H9 (cell line): ENCODE measurements around the gene WEE2. TPM values are rescaled to one million over a fixed set of nuclear protein-coding genes. Genes with fewer than 3 reads are reported as not detected.

Experiments
- DNase-seq: peaks from one replicate; pipeline ENCODE4 v3.0.0-alpha.2; 2017
- H2AFZ ChIP-seq: one replicate; pipeline ENCODE4 v1.6.1; 2013; ENCODE audit warnings: mild to moderate bottlenecking, low read length, control low read depth, moderate library complexity
- H2AK5ac ChIP-seq: 2 replicates; pipeline ENCODE4 v1.6.1; 2013; ENCODE audit warnings: low read length, control low read depth, mixed read lengths; ENCODE audit not compliant: insufficient read length
- H2BK120ac ChIP-seq: one replicate; pipeline ENCODE4 v1.6.1; 2013; ENCODE audit warnings: low read depth, mild to moderate bottlenecking, low read length, control low read depth, inconsistent platforms; ENCODE audit not compliant: poor library complexity, severe bottlenecking
- H2BK12ac ChIP-seq: 2 replicates; pipeline ENCODE4 v1.6.1; 2013; ENCODE audit warnings: low read length, control low read depth, mixed read lengths, low read depth; ENCODE audit not compliant: insufficient read length
- H2BK15ac ChIP-seq: 2 replicates; pipeline ENCODE4 v1.6.1; 2013; ENCODE audit warnings: low read depth, low read length, control low read depth
- H2BK20ac ChIP-seq: one replicate; pipeline ENCODE4 v1.6.1; 2013; ENCODE audit warnings: low read depth, mild to moderate bottlenecking, low read length, control low read depth, inconsistent platforms; ENCODE audit not compliant: poor library complexity, severe bottlenecking
- H2BK5ac ChIP-seq: 2 replicates; pipeline ENCODE4 v1.6.1; 2013; ENCODE audit warnings: low read length, control low read depth, mixed read lengths; ENCODE audit not compliant: insufficient read length
- H3K14ac ChIP-seq: 2 replicates; pipeline ENCODE4 v1.6.1; 2013; ENCODE audit warnings: low read length, control low read depth; ENCODE audit not compliant: insufficient read depth
- H3K18ac ChIP-seq: 2 replicates; pipeline ENCODE4 v1.6.1; 2013; ENCODE audit warnings: low read depth, mild to moderate bottlenecking, mixed read lengths, low read length, control low read depth; ENCODE audit not compliant: insufficient read length
- H3K23ac ChIP-seq: 2 replicates; pipeline ENCODE4 v1.6.1; 2013; ENCODE audit warnings: low read length, control low read depth, mixed read lengths, low read depth; ENCODE audit not compliant: insufficient read length
- H3K23me2 ChIP-seq: 2 replicates; pipeline ENCODE4 v1.6.1; 2013; ENCODE audit warnings: low read depth, mild to moderate bottlenecking, mixed read lengths, low read length, control low read depth; ENCODE audit not compliant: insufficient read length, poor library complexity, severe bottlenecking
- H3K27ac ChIP-seq: 2 replicates; pipeline ENCODE4 v1.5.1; 2013; ENCODE audit warnings: low read length, control low read depth, mixed read lengths, low read depth; ENCODE audit not compliant: insufficient read length
- H3K27me3 ChIP-seq: 2 replicates; pipeline ENCODE4 v1.6.1; 2013; ENCODE audit warnings: low read length, control low read depth, inconsistent platforms; ENCODE audit not compliant: insufficient read depth
- H3K4ac ChIP-seq: 2 replicates; pipeline ENCODE4 v1.6.1; 2013; ENCODE audit warnings: low read depth, mild to moderate bottlenecking, control low read depth, inconsistent platforms, low read length, moderate library complexity
- H3K4me1 ChIP-seq: 2 replicates; pipeline ENCODE4 v1.6.1; 2013; ENCODE audit warnings: low read length, control low read depth, inconsistent platforms; ENCODE audit not compliant: insufficient read depth
- H3K4me2 ChIP-seq: 2 replicates; pipeline ENCODE4 v1.6.1; 2013; ENCODE audit warnings: low read length, control low read depth, mixed read lengths; ENCODE audit not compliant: insufficient read length, insufficient read depth
- H3K56ac ChIP-seq: 2 replicates; pipeline ENCODE4 v1.6.1; 2013; ENCODE audit warnings: low read depth, mild to moderate bottlenecking, mixed read lengths, low read length, control low read depth; ENCODE audit not compliant: insufficient read length
- H3K79me1 ChIP-seq: 2 replicates; pipeline ENCODE4 v1.6.1; 2013; ENCODE audit warnings: low read depth, mild to moderate bottlenecking, moderate library complexity, low read length, control low read depth, inconsistent platforms; ENCODE audit not compliant: insufficient read depth, poor library complexity, severe bottlenecking
- H3K79me2 ChIP-seq: 2 replicates; pipeline ENCODE4 v1.6.1; 2013; ENCODE audit warnings: low read length, control low read depth, inconsistent platforms; ENCODE audit not compliant: insufficient read depth
- H3K9ac ChIP-seq: 2 replicates; pipeline ENCODE4 v1.6.1; 2013; ENCODE audit warnings: low read length, control low read depth, mixed read lengths; ENCODE audit not compliant: insufficient read length; ENCODE audit errors: extremely low read depth
- H3K9me3 ChIP-seq: one replicate; pipeline ENCODE4 v1.6.1; 2013; ENCODE audit warnings: low read depth, low read length, inconsistent platforms; ENCODE audit not compliant: control insufficient read depth
- H3T11ph ChIP-seq: one replicate; pipeline ENCODE4 v1.6.1; 2013; ENCODE audit warnings: mild to moderate bottlenecking, low read length, control low read depth, inconsistent platforms
- H4K20me1 ChIP-seq: one replicate; pipeline ENCODE4 v1.6.1; 2013; ENCODE audit not compliant: control insufficient read depth, insufficient read length, insufficient read depth
- H4K5ac ChIP-seq: 2 replicates; pipeline ENCODE4 v1.6.1; 2013; ENCODE audit warnings: low read depth, mild to moderate bottlenecking, mixed read lengths, low read length, control low read depth; ENCODE audit not compliant: insufficient read length
- H4K8ac ChIP-seq: replicated peaks from 2 replicates; pipeline ENCODE4 v1.6.1; 2013; ENCODE audit warnings: low read length, control low read depth, mixed read lengths, low read depth; ENCODE audit not compliant: insufficient read length
- H4K91ac ChIP-seq: 2 replicates; pipeline ENCODE4 v1.6.1; 2013; ENCODE audit warnings: low read depth, mild to moderate bottlenecking, moderate library complexity, mixed read lengths, low read length, control low read depth; ENCODE audit not compliant: insufficient read length
- H3K27ac Mint-ChIP-seq, 3 experiments: 2 replicates in 2 of 3; 3 replicates in 1 of 3; pipeline ENCODE4 v1.8.0; 2020 to 2021; ENCODE audit warnings: mixed read lengths in 3 of 3, mild to moderate bottlenecking in 1 of 3, moderate library complexity in 1 of 3
- H3K27me3 Mint-ChIP-seq: 2 replicates; pipeline ENCODE4 v1.8.0; 2021; ENCODE audit warnings: low read depth, mild to moderate bottlenecking, moderate library complexity, mixed read lengths
- H3K36me3 Mint-ChIP-seq, 3 experiments: 2 replicates in 2 of 3; 3 replicates in 1 of 3; pipeline ENCODE4 v1.8.0; 2020 to 2021; ENCODE audit warnings: low read depth in 3 of 3, mixed read lengths in 3 of 3; ENCODE audit not compliant: insufficient read depth in 1 of 3
- H3K4me1 Mint-ChIP-seq, 2 experiments: 2 replicates each; pipeline ENCODE4 v1.8.0; 2020; ENCODE audit warnings: mixed read lengths in 2 of 2
- H3K4me3 Mint-ChIP-seq, 2 experiments: 2 replicates in 1 of 2; 3 replicates in 1 of 2; pipeline ENCODE4 v1.8.0; 2020 to 2021; ENCODE audit warnings: mild to moderate bottlenecking in 2 of 2, mixed read lengths in 2 of 2, moderate library complexity in 1 of 2
- H3K9me3 Mint-ChIP-seq, 2 experiments: 2 replicates in 1 of 2; 3 replicates in 1 of 2; pipeline ENCODE4 v1.8.0; 2020; ENCODE audit warnings: mild to moderate bottlenecking in 2 of 2, mixed read lengths in 2 of 2, moderate library complexity in 1 of 2
- WGBS: extraction: QIAGEN DNeasy Blood & Tissue Kit; methylation state at CpG from one replicate; pipeline ENCODE4 v1.1.7; 2013; ENCODE audit warnings: missing lambda C conversion rate, low lambda C conversion rate, mixed read lengths; ENCODE audit not compliant: insufficient read length; ENCODE audit errors: extremely low coverage; 5-methylcytosine and 5-hydroxymethylcytosine counted together
- total RNA-seq: library from RNA; stranded (reverse); gene quantifications from 2 replicates; pipeline ENCODE4 v1.2.1, GENCODE V29; 2021
- TF ChIP-seq, protein P1 (sequence below): fragments of 200-600 bp; sonication (generic); conservative IDR thresholded peaks from 3 replicates; pipeline ENCODE4 v1.8.0; 2021; ENCODE audit warnings: antibody characterized with exemption, mild to moderate bottlenecking

Gene WEE2
- total RNA-seq, 1 experiment from 2014 or later: not detected

DNA sequence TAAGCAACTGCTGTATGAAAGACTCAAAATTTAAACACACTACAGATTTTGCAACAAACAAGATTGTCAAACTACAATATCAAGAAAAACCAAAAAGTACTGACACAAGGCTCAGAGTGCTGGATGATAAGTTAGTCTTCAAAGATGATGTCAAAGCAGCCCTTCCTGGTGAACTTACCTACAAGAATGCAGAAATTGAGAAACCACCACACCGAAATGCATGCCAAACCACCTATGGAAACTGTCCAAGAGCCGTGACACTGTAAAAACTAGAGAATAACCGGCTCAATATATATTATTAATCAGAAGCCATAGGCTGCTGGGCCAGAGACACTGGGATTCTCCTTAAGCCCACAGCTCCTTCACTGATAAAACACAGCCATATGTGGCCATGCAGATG is 31.5 kb upstream of the WEE2 start:
- no peak overlapping the region for H3K9ac ChIP-seq
- H3K4me2 ChIP-seq: no peak overlapping the region
- no peak overlapping the region for H4K91ac ChIP-seq
- no CpG with 5 or more reads among the region's 3 CpGs for WGBS
- H3K27ac Mint-ChIP-seq: no peak overlapping the region
- H3K79me2 ChIP-seq: no peaks in the 10 kb centered on the region
- no peak overlapping the region for H2AFZ ChIP-seq
- H3K9me3 ChIP-seq: no peaks in the 10 kb centered on the region
- no peak overlapping the region for H2BK15ac ChIP-seq
- no peak overlapping the region for H3K23ac ChIP-seq
- peaks cover 7 to 14% of the 10 kb centered on the region in 2 experiments for H3K4me1 Mint-ChIP-seq
- H3K79me1 ChIP-seq: no peaks in the 10 kb centered on the region
- H3T11ph ChIP-seq: no peak overlapping the region
- no peak overlapping the region for H3K14ac ChIP-seq
- no peak overlapping the region for H2AK5ac ChIP-seq
- H3K4me3 Mint-ChIP-seq: no peak overlapping the region
- peaks cover 17 to 26% (median 20%) of the 10 kb centered on the region in 3 experiments; a peak in 6 of 7 replicates for H3K36me3 Mint-ChIP-seq
- H3K9me3 Mint-ChIP-seq: peaks cover 2 to 3% of the 10 kb centered on the region in 2 experiments; a peak in 3 of 5 replicates
- H3K18ac ChIP-seq: no peak overlapping the region
- H2BK5ac ChIP-seq: no peak overlapping the region
- H4K8ac ChIP-seq: no peak overlapping the region
- DNase-seq: no peak
- H2BK12ac ChIP-seq: no peak overlapping the region
- no peak overlapping the region for H2BK20ac ChIP-seq
- H2BK120ac ChIP-seq: no peak overlapping the region
- H3K4me1 ChIP-seq: peaks cover 5% of the 10 kb centered on the region; the same call in 1 of the 2 replicates
- H4K20me1 ChIP-seq: no peaks in the 10 kb centered on the region
- no peaks in the 10 kb centered on the region for H3K27me3 ChIP-seq
- H3K27ac ChIP-seq: no peak overlapping the region
- no peak overlapping the region for H3K56ac ChIP-seq
- TF ChIP-seq, protein P1, sequence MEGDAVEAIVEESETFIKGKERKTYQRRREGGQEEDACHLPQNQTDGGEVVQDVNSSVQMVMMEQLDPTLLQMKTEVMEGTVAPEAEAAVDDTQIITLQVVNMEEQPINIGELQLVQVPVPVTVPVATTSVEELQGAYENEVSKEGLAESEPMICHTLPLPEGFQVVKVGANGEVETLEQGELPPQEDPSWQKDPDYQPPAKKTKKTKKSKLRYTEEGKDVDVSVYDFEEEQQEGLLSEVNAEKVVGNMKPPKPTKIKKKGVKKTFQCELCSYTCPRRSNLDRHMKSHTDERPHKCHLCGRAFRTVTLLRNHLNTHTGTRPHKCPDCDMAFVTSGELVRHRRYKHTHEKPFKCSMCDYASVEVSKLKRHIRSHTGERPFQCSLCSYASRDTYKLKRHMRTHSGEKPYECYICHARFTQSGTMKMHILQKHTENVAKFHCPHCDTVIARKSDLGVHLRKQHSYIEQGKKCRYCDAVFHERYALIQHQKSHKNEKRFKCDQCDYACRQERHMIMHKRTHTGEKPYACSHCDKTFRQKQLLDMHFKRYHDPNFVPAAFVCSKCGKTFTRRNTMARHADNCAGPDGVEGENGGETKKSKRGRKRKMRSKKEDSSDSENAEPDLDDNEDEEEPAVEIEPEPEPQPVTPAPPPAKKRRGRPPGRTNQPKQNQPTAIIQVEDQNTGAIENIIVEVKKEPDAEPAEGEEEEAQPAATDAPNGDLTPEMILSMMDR: no peak
- no peak overlapping the region for H4K5ac ChIP-seq
- no peaks in the 10 kb centered on the region for H3K27me3 Mint-ChIP-seq
- no peaks in the 10 kb centered on the region for H3K23me2 ChIP-seq
- H3K4ac ChIP-seq: no peak overlapping the region
